ENCODE data around the gene ZNF512B.

Gene ZNF512B

GRCh38 chr20:63926298-63926697 lies 43.4 kb downstream of the ZNF512B start:
- H3K9me2 ChIP-seq (ENCODE audit: low read depth, low read length) = no peaks in the 10 kb centered on the region
- no peak overlapping the region for H2AFZ ChIP-seq (ENCODE audit: low read length)
- no peaks in the 10 kb centered on the region for H4K20me1 ChIP-seq (ENCODE audit: insufficient read depth, low read length)
- peaks cover 4% of the 10 kb centered on the region; the same call in 1 of the 2 replicates for H3K79me2 ChIP-seq (ENCODE audit: insufficient read depth, low read length)
- H3K27ac ChIP-seq (ENCODE audit: low read depth, low read length, poor library complexity, severe bottlenecking) = no peak overlapping the region
- H3K4me2 ChIP-seq (ENCODE audit: low read length) = no peak overlapping the region
- H3K36me3 ChIP-seq (ENCODE audit: insufficient read depth, low read length) = peaks cover 50% of the 10 kb centered on the region
- no peak overlapping the region for H3K4me3 ChIP-seq (ENCODE audit: low read depth, low read length, poor library complexity, severe bottlenecking)
- H3K9ac ChIP-seq (ENCODE audit: low read length) = no peak overlapping the region
- no peaks in the 10 kb centered on the region for H3K4me1 ChIP-seq (ENCODE audit: insufficient read depth, low read length, severe bottlenecking)
- no peak for TF ChIP-seq EZH2 (IDR thresholded peaks at IDR 0.05; ENCODE audit: borderline replicate concordance, low read length)
- no peak for TF ChIP-seq CTCF (IDR thresholded peaks at IDR 0.05; ENCODE audit: low read length)
- H3F3A ChIP-seq (ENCODE audit: insufficient read depth, low read length) = no peaks in the 10 kb centered on the region
- no peaks in the 10 kb centered on the region for H3K27me3 ChIP-seq (ENCODE audit: insufficient read depth, low read length)
- H3K9me3 ChIP-seq (ENCODE audit: low read length) = no peaks in the 10 kb centered on the region

- H3K79me2 ChIP-seq (ENCODE audit: insufficient read depth, low read length) = peaks cover 4% of the 10 kb centered on the region; the same call in 1 of the 2 replicates
- peaks cover 29% of the 10 kb centered on the region for H3K36me3 ChIP-seq (ENCODE audit: insufficient read depth, low read length)
- H3K4me1 ChIP-seq (ENCODE audit: insufficient read depth, low read length, severe bottlenecking) = no peaks in the 10 kb centered on the region
- H3K4me2 ChIP-seq (ENCODE audit: low read length) = no peak overlapping the region
- no peaks in the 10 kb centered on the region for H3F3A ChIP-seq (ENCODE audit: insufficient read depth, low read length)
- H2AFZ ChIP-seq (ENCODE audit: low read length) = no peak overlapping the region
- no peaks in the 10 kb centered on the region for H3K9me3 ChIP-seq (ENCODE audit: low read length)
- H4K20me1 ChIP-seq (ENCODE audit: insufficient read depth, low read length) = no peaks in the 10 kb centered on the region
- no peak overlapping the region for H3K27ac ChIP-seq (ENCODE audit: low read depth, low read length, poor library complexity, severe bottlenecking)
- no peaks in the 10 kb centered on the region for H3K27me3 ChIP-seq (ENCODE audit: insufficient read depth, low read length)
- H3K9me2 ChIP-seq (ENCODE audit: low read depth, low read length) = no peaks in the 10 kb centered on the region
- H3K9ac ChIP-seq (ENCODE audit: low read length) = no peak overlapping the region
- TF ChIP-seq CTCF (IDR thresholded peaks at IDR 0.05; ENCODE audit: low read length) = no peak
- no peak for TF ChIP-seq EZH2 (IDR thresholded peaks at IDR 0.05; ENCODE audit: borderline replicate concordance, low read length)
- no peak overlapping the region for H3K4me3 ChIP-seq (ENCODE audit: low read depth, low read length, poor library complexity, severe bottlenecking)
These were observed 45.5 kb downstream of the ZNF512B start for GRCh38 chr20:63924241-63924640.

DNA sequence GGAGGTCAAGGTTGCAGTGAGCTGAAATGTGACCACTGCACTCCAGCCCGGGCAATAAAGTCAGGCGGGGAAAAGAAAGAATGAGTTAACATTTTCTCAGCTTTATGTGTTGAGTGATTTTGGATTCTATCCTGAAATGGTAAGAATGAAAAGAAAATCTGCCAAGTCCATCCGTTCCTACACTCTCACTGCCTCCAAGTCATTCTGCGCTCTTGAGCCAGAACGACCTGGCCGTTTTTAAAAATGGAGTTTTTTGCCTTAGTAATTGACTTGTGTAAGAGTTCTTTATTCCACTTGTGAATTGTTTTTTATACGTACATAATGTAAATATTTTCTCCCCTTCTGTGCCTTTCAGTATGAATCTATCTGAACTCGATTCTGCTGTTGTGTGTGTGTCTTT lies 46.1 kb downstream of the ZNF512B start:
- no peak for TF ChIP-seq CTCF (IDR thresholded peaks at IDR 0.05; ENCODE audit: low read length)
- no peak for TF ChIP-seq EZH2 (IDR thresholded peaks at IDR 0.05; ENCODE audit: borderline replicate concordance, low read length)
- H3K4me1 ChIP-seq (ENCODE audit: insufficient read depth, low read length, severe bottlenecking) = peaks cover 5% of the 10 kb centered on the region
- H3K4me3 ChIP-seq (ENCODE audit: low read depth, low read length, poor library complexity, severe bottlenecking) = no peak overlapping the region
- H3K4me2 ChIP-seq (ENCODE audit: low read length) = no peak overlapping the region
- H3F3A ChIP-seq (ENCODE audit: insufficient read depth, low read length) = no peaks in the 10 kb centered on the region
- no peak overlapping the region for H2AFZ ChIP-seq (ENCODE audit: low read length)
- no peaks in the 10 kb centered on the region for H3K27me3 ChIP-seq (ENCODE audit: insufficient read depth, low read length)
- no peaks in the 10 kb centered on the region for H3K9me2 ChIP-seq (ENCODE audit: low read depth, low read length)
- no peaks in the 10 kb centered on the region for H4K20me1 ChIP-seq (ENCODE audit: insufficient read depth, low read length)
- peaks cover 4% of the 10 kb centered on the region for H3K79me2 ChIP-seq (ENCODE audit: insufficient read depth, low read length)
- no peaks in the 10 kb centered on the region for H3K9me3 ChIP-seq (ENCODE audit: low read length)
- peaks cover 29% of the 10 kb centered on the region for H3K36me3 ChIP-seq (ENCODE audit: insufficient read depth, low read length)
- no peak overlapping the region for H3K9ac ChIP-seq (ENCODE audit: low read length)
- no peak overlapping the region for H3K27ac ChIP-seq (ENCODE audit: low read depth, low read length, poor library complexity, severe bottlenecking)

Measured in OCI-LY1 (cell line).